Measurements from ENCODE around the gene KRTAP4-11.
"Not testable (repeated sequence)": the region's sequence is repeated elsewhere in the genome, so short reads cannot be mapped to it uniquely, and the experiment has no call there.

Gene KRTAP4-11

GRCh38 chr17:41117846-41118386, at the start of gene KRTAP4-11:
KRTAP4-11 (minus strand) TSS chr17:41118373; CDS start chr17:41118315, 58 bp downstream.
- not testable (repeated sequence) for H3K27me3 Mint-ChIP-seq; H3K9me3 Mint-ChIP-seq; ATAC-seq (replicated peaks); H3K27ac Mint-ChIP-seq; H3K4me3 Mint-ChIP-seq; DNase-seq; H3K36me3 Mint-ChIP-seq
- peaks cover 31 to 54% of the 10 kb centered on the region in 2 donors for H3K4me1 Mint-ChIP-seq

GRCh38 chr17:41167561-41167960, 49.4 kb upstream of the KRTAP4-11 start:
- no peak for ATAC-seq (replicated peaks)
- peaks cover 2 to 4% of the 10 kb centered on the region in 2 donors for H3K9me3 Mint-ChIP-seq
- H3K36me3 Mint-ChIP-seq, result no peaks in the 10 kb centered on the region
- peaks cover 9% of the 10 kb centered on the region in 2 donors for H3K4me1 Mint-ChIP-seq
- H3K27ac Mint-ChIP-seq, result no peak overlapping the region
- H3K27me3 Mint-ChIP-seq, result no peaks in the 10 kb centered on the region
- H3K4me3 Mint-ChIP-seq, result no peak overlapping the region
- DNase-seq, result no peak

GRCh38 chr17:41163828-41164227, 45.7 kb upstream of the KRTAP4-11 start:
- H3K27me3 Mint-ChIP-seq, result peaks cover 0 to 4% of the 10 kb centered on the region in 2 donors
- H3K27ac Mint-ChIP-seq, result no peak overlapping the region
- H3K4me1 Mint-ChIP-seq, result peaks cover 9% of the 10 kb centered on the region in 2 donors
- no peak overlapping the region for H3K4me3 Mint-ChIP-seq
- no peaks in the 10 kb centered on the region for H3K9me3 Mint-ChIP-seq
- ATAC-seq (replicated peaks) (no peak), DNase-seq (no peak)
- H3K36me3 Mint-ChIP-seq, result no peaks in the 10 kb centered on the region

- no peak for DNase-seq
- ATAC-seq (replicated peaks), result no peak
- Mint-ChIP-seq H3K4me1 (peaks cover 7 to 15% of the 10 kb centered on the region in 2 donors), H3K27ac (no peak within 1 kb of the TSS), H3K27me3 (peaks cover 0 to 10% of the 10 kb centered on the region in 2 donors), H3K36me3 (no peaks in the 10 kb centered on the region), H3K4me3 (no peak within 1 kb of the TSS), H3K9me3 (no peaks in the 10 kb centered on the region)
Measured at GRCh38 chr17:41160648-41161047, 42.5 kb upstream of the KRTAP4-11 start, which contains the start of gene KRTAP4-4. KRTAP4-4 (minus strand) TSS chr17:41160748; CDS start chr17:41160691, 57 bp downstream.

GRCh38 chr17:41160190-41160589, 42.0 kb upstream of the KRTAP4-11 start:
- not testable (repeated sequence) for H3K4me3 Mint-ChIP-seq; ATAC-seq (replicated peaks); H3K27ac Mint-ChIP-seq; DNase-seq; H3K36me3 Mint-ChIP-seq; H3K9me3 Mint-ChIP-seq; H3K27me3 Mint-ChIP-seq
- H3K4me1 Mint-ChIP-seq, result peaks cover 7 to 15% of the 10 kb centered on the region in 2 donors

- H3K9me3 Mint-ChIP-seq, result no peaks in the 10 kb centered on the region
- H3K4me3 Mint-ChIP-seq, result no peak overlapping the region
- H3K36me3 Mint-ChIP-seq, result no peaks in the 10 kb centered on the region
- no peak for ATAC-seq (replicated peaks)
- no peak overlapping the region for H3K27ac Mint-ChIP-seq
- no peak for DNase-seq
- H3K27me3 Mint-ChIP-seq, result peaks cover 0 to 6% of the 10 kb centered on the region in 2 donors
- H3K4me1 Mint-ChIP-seq, result peaks cover 4 to 12% of the 10 kb centered on the region in 2 donors
Measured at GRCh38 chr17:41153856-41154255, 35.7 kb upstream of the KRTAP4-11 start.

GRCh38 chr17:41151525-41151924, 33.4 kb upstream of the KRTAP4-11 start:
- ATAC-seq (replicated peaks) (no peak), DNase-seq (no peak)
- H3K4me3 Mint-ChIP-seq, result no peak overlapping the region
- H3K36me3 Mint-ChIP-seq, result no peaks in the 10 kb centered on the region
- peaks cover 6 to 12% of the 10 kb centered on the region in 2 donors for H3K4me1 Mint-ChIP-seq
- H3K27ac Mint-ChIP-seq, result no peak overlapping the region
- peaks cover 0 to 2% of the 10 kb centered on the region in 2 donors for H3K9me3 Mint-ChIP-seq
- no peaks in the 10 kb centered on the region for H3K27me3 Mint-ChIP-seq

GRCh38 chr17:41150026-41150425, 31.9 kb upstream of the KRTAP4-11 start:
- no peak overlapping the region for H3K4me3 Mint-ChIP-seq
- H3K4me1 Mint-ChIP-seq, result peaks cover 6 to 12% of the 10 kb centered on the region in 2 donors
- DNase-seq (no peak), ATAC-seq (replicated peaks) (no peak)
- H3K27me3 Mint-ChIP-seq, result no peaks in the 10 kb centered on the region
- H3K9me3 Mint-ChIP-seq, result peaks cover 0 to 2% of the 10 kb centered on the region in 2 donors
- no peak overlapping the region for H3K27ac Mint-ChIP-seq
- peaks cover 0 to 2% of the 10 kb centered on the region in 2 donors for H3K36me3 Mint-ChIP-seq

GRCh38 chr17:41149652-41149985, 31.4 kb upstream of the KRTAP4-11 start, which contains the start of gene KRTAP4-5:
KRTAP4-5 (minus strand) TSS chr17:41149825; CDS start chr17:41149767, 58 bp downstream.
- Mint-ChIP-seq H3K4me3 (no peak within 1 kb of the TSS), H3K9me3 (peaks cover 0 to 2% of the 10 kb centered on the region in 2 donors), H3K27me3 (no peaks in the 10 kb centered on the region), H3K36me3 (peaks cover 0 to 3% of the 10 kb centered on the region in 2 donors), H3K4me1 (peaks cover 6 to 12% of the 10 kb centered on the region in 2 donors), H3K27ac (no peak within 1 kb of the TSS)
- DNase-seq (no peak), ATAC-seq (replicated peaks) (no peak)

GRCh38 chr17:41148971-41149651, 30.9 kb upstream of the KRTAP4-11 start:
- H3K36me3 Mint-ChIP-seq; H3K4me3 Mint-ChIP-seq; H3K27me3 Mint-ChIP-seq; DNase-seq; H3K9me3 Mint-ChIP-seq; H3K27ac Mint-ChIP-seq; ATAC-seq (replicated peaks): not testable (repeated sequence)
- H3K4me1 Mint-ChIP-seq, result peaks cover 6 to 12% of the 10 kb centered on the region in 2 donors

- H3K9me3 Mint-ChIP-seq, result peaks cover 13 to 14% of the 10 kb centered on the region in 2 donors
- no peaks in the 10 kb centered on the region for H3K27me3 Mint-ChIP-seq
- peaks cover 6% of the 10 kb centered on the region in 2 donors for H3K4me1 Mint-ChIP-seq
- no peak overlapping the region for H3K27ac Mint-ChIP-seq
- ATAC-seq (replicated peaks) (no peak), DNase-seq (no peak)
- H3K4me3 Mint-ChIP-seq, result no peak overlapping the region
- peaks cover 10 to 13% of the 10 kb centered on the region in 2 donors for H3K36me3 Mint-ChIP-seq
Measured at GRCh38 chr17:41147531-41148204, 29.5 kb upstream of the KRTAP4-11 start.

GRCh38 chr17:41145261-41145660, 27.1 kb upstream of the KRTAP4-11 start:
- Mint-ChIP-seq H3K4me1 (peaks cover 6 to 10% of the 10 kb centered on the region in 2 donors), H3K27ac (no peak overlapping the region), H3K4me3 (no peak overlapping the region), H3K27me3 (no peaks in the 10 kb centered on the region), H3K36me3 (peaks cover 15 to 31% of the 10 kb centered on the region in 2 donors), H3K9me3 (peaks cover 20 to 25% of the 10 kb centered on the region in 2 donors)
- DNase-seq (no peak), ATAC-seq (replicated peaks) (no peak)

- peaks cover 6 to 10% of the 10 kb centered on the region in 2 donors for H3K4me1 Mint-ChIP-seq
- H3K9me3 Mint-ChIP-seq, result peaks cover 20 to 25% of the 10 kb centered on the region in 2 donors
- DNase-seq (no peak), ATAC-seq (replicated peaks) (no peak)
- H3K4me3 Mint-ChIP-seq, result no peak overlapping the region
- peaks cover 0 to under 1% of the 10 kb centered on the region in 2 donors for H3K27me3 Mint-ChIP-seq
- peaks cover 15 to 32% of the 10 kb centered on the region in 2 donors for H3K36me3 Mint-ChIP-seq
- no peak overlapping the region for H3K27ac Mint-ChIP-seq
Measured at GRCh38 chr17:41144846-41145245, 26.7 kb upstream of the KRTAP4-11 start.

- H3K27me3 Mint-ChIP-seq, result peaks cover 0 to 4% of the 10 kb centered on the region in 2 donors
- DNase-seq (no peak), ATAC-seq (replicated peaks) (no peak)
- H3K9me3 Mint-ChIP-seq, result peaks cover 27 to 43% of the 10 kb centered on the region in 2 donors
- H3K4me3 Mint-ChIP-seq, result no peak overlapping the region
- H3K36me3 Mint-ChIP-seq, result peaks cover 19 to 52% of the 10 kb centered on the region in 2 donors
- peaks cover 0 to 8% of the 10 kb centered on the region in 2 donors for H3K4me1 Mint-ChIP-seq
- H3K27ac Mint-ChIP-seq, result no peak overlapping the region
Measured at GRCh38 chr17:41141361-41141760, 23.2 kb upstream of the KRTAP4-11 start.
